Measurements from ENCODE around the gene GLIS1.
"Not testable (repeated sequence)": the region's sequence is repeated elsewhere in the genome, so short reads cannot be mapped to it uniquely, and the experiment has no call there.

Gene GLIS1

GRCh38 chr1:53654216-53655210 is 84.5 kb downstream of the GLIS1 start:
- DNase-seq (ENCODE audit: low read depth) = peak; percentile 85

DNA sequence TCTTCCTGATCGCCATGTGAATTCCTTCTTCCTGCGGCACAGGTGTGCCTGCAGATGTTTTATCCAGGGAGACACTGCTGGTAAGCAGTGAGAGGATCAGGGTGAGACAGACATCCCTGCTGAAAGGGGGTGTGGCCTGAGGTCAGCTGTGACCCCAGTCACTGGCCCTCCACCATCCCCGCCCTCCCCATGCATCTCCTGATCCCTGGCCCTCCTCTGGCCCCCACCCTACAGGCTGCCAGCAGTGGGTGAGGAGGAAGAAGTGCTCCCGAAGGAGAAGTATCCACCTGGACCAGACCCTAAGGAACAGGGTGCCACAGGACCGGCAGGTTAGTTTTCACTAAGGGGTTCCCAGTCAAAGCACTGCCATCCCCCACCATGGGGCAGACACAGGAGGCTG is 85.3 kb downstream of the GLIS1 start:
- DNase-seq (ENCODE audit: low read depth) = no peak

DNA sequence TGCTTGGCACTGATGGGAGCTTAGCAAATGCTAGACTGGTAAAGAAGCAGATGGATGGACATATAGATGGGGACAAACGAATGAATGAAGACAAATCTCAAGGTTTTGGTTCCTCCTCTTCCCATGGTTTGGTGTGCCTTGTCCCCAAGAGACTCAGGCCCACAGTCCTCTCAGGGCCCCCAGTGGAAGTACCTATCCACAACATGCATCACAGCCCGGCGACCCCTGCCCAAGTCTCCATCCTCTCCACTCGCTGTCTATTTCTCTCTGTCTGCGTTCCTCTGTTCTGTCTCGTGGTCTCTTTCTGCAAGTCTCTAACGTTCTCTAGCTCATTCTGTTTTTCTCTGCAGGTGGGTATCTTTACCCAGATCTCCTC is 85.8 kb downstream of the GLIS1 start:
- no peak for DNase-seq (ENCODE audit: low read depth)

DNA sequence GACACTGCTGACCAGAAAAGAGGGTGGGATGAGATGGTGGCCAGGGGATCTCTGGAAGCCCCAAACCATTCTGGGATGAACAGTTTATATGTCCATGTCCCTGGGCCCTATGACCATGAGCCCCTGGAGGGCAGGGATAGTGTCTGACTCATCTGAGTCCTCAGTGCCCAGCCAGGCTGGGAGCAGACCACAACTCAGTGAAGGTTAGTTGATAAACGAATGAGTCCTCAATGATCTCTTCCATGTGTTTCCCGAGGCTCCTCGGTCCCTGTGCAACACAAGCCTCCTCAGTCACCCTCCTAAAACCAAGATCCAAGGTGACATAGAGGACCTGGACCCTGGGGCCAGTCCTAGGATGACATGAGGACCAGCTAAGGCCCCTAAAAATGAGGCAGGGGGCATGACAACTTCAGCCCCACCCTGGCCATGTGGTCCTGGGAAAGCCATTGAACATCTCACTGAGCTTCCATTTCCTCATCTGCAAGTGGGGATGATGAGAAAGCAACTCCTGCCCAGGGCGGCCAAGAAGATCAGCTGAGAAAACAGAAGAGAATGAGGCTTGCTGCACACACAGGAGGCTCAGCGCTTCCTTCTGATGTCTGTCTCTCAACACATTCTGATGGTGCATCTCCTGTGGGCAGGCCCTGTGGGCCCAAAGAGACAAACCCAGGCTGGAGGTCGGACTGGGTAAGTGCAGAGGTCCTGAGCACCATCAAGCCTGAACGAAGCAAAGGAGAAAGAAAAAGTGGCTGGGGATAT is 86.3 kb downstream of the GLIS1 start:
- peak; percentile 27 for DNase-seq (ENCODE audit: low read depth)

DNA sequence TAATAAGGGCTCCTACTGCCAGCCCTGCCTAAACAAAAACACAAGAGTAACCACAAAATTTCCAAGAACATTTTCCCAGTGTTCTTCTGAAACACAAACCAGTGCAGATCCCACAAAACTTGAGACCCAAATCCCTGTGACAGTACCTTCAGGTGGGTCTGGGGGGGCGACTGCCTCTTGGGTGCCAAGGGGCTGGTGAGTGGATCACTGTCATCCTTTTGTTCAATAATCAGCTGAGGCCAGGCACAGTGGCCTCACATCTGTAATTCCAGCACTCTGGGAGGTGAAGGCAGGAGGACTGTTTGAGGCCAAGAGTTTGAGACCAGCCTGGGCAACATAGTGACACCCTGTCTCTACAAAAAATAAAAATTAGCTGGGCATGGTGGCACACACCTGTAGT is 87.6 kb downstream of the GLIS1 start:
- no peak for DNase-seq (ENCODE audit: low read depth)

- no peak for DNase-seq (ENCODE audit: low read depth)
Measured at GRCh38 chr1:53648516-53648915, 90.4 kb downstream of the GLIS1 start.

GRCh38 chr1:53647915-53648314 is 91.0 kb downstream of the GLIS1 start:
- not testable (repeated sequence) for DNase-seq (ENCODE audit: low read depth)

- DNase-seq (ENCODE audit: low read depth) = no peak
Measured at GRCh38 chr1:53646732-53647131, 92.2 kb downstream of the GLIS1 start.

DNA sequence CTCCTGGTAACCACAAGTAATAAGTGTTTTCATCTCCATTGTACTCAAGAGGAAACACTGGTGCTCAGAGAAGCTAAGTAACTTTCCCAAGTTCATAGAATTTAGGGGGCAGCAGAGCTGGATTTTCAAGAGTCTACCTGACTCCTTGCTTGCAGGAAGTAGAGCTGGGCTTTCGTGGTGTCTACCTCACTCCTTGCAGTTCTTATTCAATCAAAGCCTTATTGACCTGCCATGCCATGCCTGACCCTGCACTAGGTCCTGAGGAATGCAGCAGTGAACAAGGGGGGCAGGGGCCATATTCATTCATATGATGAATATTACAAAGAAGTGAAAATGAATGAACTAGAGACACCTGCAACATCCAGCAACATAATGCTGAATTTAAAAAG is 93.3 kb downstream of the GLIS1 start:
- no peak for DNase-seq (ENCODE audit: low read depth)

DNA sequence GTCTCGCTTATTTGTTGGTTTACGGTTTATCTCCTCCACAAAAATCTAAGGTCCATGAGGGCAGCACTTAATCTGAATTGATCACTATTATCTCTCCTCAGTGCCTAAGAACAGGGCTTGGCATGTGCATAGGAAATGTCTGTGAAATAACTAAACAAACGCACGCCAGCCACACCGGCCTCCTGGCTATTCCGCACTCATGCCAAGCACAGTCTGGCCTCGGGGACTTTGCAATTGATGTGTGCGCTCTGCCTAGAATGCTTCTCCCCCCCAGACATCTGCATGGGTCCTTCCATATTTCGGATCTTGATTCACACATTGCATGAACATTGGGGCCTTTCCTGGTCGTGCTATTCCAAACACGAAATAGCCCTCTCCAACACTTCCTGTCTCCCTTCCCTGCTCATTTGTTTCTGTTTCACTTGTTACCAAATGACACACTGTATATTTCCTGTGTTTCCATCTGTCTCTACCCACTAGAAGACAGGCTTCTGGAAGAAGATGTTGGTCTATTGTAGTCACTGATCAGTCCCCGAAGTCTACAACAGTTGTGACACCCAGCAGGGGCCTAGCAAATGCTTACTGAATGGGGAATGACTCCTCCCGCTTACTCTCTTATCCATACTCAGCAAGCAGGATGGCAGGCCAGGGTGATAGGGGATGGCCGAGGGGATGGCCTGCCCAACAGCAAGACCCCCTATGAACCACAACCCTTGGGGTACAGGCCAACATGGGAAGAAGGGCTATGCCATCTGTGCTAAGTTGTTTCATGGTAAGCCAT is 93.9 kb downstream of the GLIS1 start:
- DNase-seq (ENCODE audit: low read depth) = no peak

DNA sequence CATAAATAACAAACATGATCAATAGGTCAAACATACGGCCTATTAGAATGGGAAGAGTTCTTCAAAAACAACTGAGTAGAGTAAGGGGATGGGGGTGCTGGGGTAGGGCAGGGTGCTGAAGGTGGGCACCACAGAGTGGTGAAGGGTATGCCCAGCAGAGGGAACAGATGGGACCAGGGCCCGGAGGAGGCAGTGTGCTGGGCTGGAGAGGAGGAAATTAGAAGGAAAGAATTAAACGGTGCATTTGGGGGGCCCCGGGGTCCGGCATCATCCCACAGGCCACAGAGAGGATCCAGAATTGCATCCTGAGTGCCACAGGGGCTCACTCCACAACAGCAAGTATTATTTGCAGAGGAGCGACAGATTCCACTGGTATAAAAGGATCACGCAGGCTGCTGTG is 94.5 kb downstream of the GLIS1 start:
- no peak for DNase-seq (ENCODE audit: low read depth)

GRCh38 chr1:53643881-53644390 is 95.0 kb downstream of the GLIS1 start:
- DNase-seq (ENCODE audit: low read depth) = no peak

GRCh38 chr1:53643041-53643880 is 95.7 kb downstream of the GLIS1 start:
- no peak for DNase-seq (ENCODE audit: low read depth)

- DNase-seq (ENCODE audit: low read depth) = no peak
Measured at GRCh38 chr1:53642607-53643006, 96.4 kb downstream of the GLIS1 start.

DNA sequence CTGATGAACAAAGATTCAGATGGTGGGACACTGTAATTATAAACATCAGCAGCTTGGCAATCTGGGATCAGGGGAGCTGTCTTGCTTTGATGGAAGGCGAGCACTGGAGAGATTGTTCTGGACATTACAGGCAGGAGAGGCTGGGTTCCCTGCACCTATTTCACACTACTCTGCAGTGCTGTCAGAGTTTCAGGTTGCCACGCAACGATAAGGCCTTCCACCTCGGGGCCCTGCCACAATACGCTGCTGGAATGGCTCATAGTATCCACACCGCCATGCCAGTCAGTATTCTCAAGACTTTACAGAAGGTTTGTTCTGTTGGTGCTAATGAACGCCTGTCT is 96.8 kb downstream of the GLIS1 start:
- no peak for DNase-seq (ENCODE audit: low read depth)

DNA sequence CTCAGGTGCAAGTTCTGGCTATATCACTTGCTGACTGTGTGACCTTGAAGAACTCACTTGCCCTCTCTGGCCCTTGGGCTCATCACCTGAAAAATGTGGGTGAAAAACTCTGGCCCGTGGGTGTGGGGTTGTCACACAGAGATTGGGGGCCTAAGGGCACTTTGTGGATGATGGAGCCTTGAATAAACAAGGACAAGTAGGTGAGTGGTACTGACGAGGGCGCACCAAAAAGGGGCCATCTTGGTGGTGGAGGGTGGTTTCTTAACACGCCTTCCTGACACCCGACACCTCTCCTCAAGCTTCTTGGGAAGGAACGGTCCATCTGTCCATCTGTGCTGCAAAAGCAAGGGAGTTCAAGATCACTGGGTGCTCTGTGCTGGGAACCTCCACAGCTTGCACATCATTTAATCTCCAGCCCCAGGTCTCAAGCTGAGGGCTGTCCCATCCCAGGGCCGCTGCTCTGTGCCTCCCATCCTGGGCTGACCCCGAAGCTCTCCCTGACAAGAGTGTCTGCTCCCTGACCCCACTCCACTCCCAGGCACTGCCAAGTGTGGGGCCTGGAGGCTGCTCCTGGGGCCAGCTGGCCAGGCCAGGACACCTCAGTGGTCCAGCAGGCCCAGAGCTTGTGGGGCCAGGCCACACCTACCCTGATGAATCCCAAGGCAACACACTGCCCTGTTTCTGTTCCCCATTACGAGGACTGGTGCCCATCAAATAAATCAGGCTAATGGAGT is 97.3 kb downstream of the GLIS1 start:
- DNase-seq (ENCODE audit: low read depth) = no peak

GRCh38 chr1:53640701-53641075 is 98.3 kb downstream of the GLIS1 start:
- DNase-seq (ENCODE audit: low read depth) = no peak

DNA sequence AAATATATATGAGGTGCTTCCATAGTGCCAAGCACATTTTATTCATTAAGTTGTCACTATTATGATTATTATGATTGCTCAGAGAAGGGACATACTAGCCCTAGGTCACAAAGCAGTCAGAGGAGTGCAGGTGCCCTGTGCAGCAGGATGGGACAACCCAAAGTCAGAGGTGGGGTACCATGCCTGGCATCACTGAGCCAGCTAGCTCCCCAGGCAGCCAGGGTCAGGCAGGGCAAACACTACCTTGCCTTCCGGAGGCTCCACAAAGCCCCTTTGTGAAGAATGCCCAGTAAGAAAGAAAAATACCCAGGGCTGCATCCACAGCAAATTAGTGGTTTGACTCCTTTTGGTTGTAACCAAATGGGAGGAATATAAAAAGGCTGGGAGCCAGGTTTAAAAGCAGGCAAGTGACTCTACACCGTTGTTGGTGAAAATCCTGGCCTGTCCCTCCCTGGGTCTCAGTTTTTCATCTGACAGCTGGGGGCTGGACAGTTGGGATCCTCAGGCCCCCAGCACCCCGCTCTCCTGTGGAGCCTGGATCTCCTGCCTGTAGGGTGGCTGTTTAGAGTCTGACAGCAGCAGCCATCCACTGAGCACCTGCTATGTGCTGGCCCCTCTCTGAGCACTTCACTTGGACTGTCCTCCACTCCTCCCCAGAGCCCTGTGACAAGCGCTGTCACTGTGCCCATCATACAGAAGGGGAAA is 98.8 kb downstream of the GLIS1 start:
- DNase-seq (ENCODE audit: low read depth) = no peak

GRCh38 chr1:53639251-53639763 is 99.7 kb downstream of the GLIS1 start:
- DNase-seq (ENCODE audit: low read depth) = no peak
